Keratinocyte (primary cell): Measurements from ENCODE around the gene MASTL.

Source experiments
- CTCF ChIP-seq, 3 experiments: IDR thresholded peaks in 1 of 3; conservative IDR thresholded peaks in 1 of 3; optimal IDR thresholded peaks in 1 of 3; 2 replicates in 2 of 3; 3 replicates in 1 of 3; pipeline versions ENCODE3 to v1.5.1; 2011; ENCODE audit warnings: low read length in 3 of 3, mild to moderate bottlenecking in 3 of 3, moderate library complexity in 2 of 3, control low read depth in 1 of 3, inconsistent platforms in 1 of 3; ENCODE audit not compliant: insufficient read depth in 2 of 3; ENCODE audit errors: extremely low read depth in 1 of 3
- EZH2 ChIP-seq: IDR thresholded peaks from one replicate; pipeline ENCODE4 v1.6.1; 2012; ENCODE audit warnings: inconsistent platforms, mild to moderate bottlenecking, low read length, moderate library complexity

GRCh38 chr10:27188897-27189296, 33.7 kb downstream of the MASTL start:
- TF ChIP-seq CTCF (optimal IDR thresholded peaks at IDR 0.05 in 1 of 3, IDR thresholded peaks at IDR 0.05 in 1 of 3, conservative IDR thresholded peaks at IDR 0.05 in 1 of 3; ENCODE audit: extremely low read depth in 1 of 3, insufficient read depth in 2 of 3, low read length in 3 of 3) (no peak), EZH2 (no peak)
